ENCODE data around the gene NCBP3. TPM values are rescaled to one million over a fixed set of nuclear protein-coding genes. Genes with fewer than 3 reads are reported as not detected.
A peak's percentile ranks its signal among the peaks of the same experiment; 100 is the strongest.

NCBP3 gene
- total and polyA plus RNA-seq, 4 donors = 4.6 to 17.1 (median 8.3) TPM

- H3K9me3 ChIP-seq (ENCODE audit: control insufficient read depth in 4 of 4, low read length in 3 of 4) = no peaks in the 10 kb centered on the region
- H3K36me3 ChIP-seq (ENCODE audit: control insufficient read depth in 4 of 4, insufficient read depth in 3 of 4, low read depth in 1 of 4, low read length in 3 of 4) = no peaks in the 10 kb centered on the region
- H3K4me3 ChIP-seq (ENCODE audit: low read depth in 1 of 3, low read length in 3 of 3) = no peak overlapping the region
- H3K27me3 ChIP-seq (ENCODE audit: control insufficient read depth in 4 of 4, insufficient read depth in 4 of 4, low read length in 3 of 4) = peaks cover 0 to 2% (median 0%) of the 10 kb centered on the region in 4 donors
- H3K27ac ChIP-seq (ENCODE audit: low read depth in 1 of 2, low read length in 2 of 2) = no peak overlapping the region
- DNase-seq (ENCODE audit: low spot score) = no peak
- no peak overlapping the region for H3K9ac ChIP-seq (ENCODE audit: low read depth in 1 of 2, low read length in 2 of 2)
- no peak for TF ChIP-seq YY1 (IDR thresholded peaks at IDR 0.05)
- TF ChIP-seq REST (IDR thresholded peaks at IDR 0.05) = no peak
- TF ChIP-seq EGR1 (IDR thresholded peaks at IDR 0.05; ENCODE audit: low read depth in 2 of 2) = no peak
- no peak for TF ChIP-seq FOXA1 (IDR thresholded peaks at IDR 0.05)
- TF ChIP-seq TAF1 (conservative IDR thresholded peaks at IDR 0.05) = no peak
- TF ChIP-seq CTCF (IDR thresholded peaks at IDR 0.05; ENCODE audit: low read depth, low read length, missing input control) = no peak
- TF ChIP-seq HNF4A (conservative IDR thresholded peaks at IDR 0.05) = no peak
- TF ChIP-seq, protein P1, sequence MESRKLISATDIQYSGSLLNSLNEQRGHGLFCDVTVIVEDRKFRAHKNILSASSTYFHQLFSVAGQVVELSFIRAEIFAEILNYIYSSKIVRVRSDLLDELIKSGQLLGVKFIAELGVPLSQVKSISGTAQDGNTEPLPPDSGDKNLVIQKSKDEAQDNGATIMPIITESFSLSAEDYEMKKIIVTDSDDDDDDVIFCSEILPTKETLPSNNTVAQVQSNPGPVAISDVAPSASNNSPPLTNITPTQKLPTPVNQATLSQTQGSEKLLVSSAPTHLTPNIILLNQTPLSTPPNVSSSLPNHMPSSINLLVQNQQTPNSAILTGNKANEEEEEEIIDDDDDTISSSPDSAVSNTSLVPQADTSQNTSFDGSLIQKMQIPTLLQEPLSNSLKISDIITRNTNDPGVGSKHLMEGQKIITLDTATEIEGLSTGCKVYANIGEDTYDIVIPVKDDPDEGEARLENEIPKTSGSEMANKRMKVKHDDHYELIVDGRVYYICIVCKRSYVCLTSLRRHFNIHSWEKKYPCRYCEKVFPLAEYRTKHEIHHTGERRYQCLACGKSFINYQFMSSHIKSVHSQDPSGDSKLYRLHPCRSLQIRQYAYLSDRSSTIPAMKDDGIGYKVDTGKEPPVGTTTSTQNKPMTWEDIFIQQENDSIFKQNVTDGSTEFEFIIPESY (IDR thresholded peaks at IDR 0.05) = no peak
- TF ChIP-seq RXRA (IDR thresholded peaks at IDR 0.05) = no peak
- H3K4me1 ChIP-seq (ENCODE audit: control insufficient read depth in 4 of 4, insufficient read depth in 4 of 4, low read length in 3 of 4) = peaks cover 0 to 23% (median 9%) of the 10 kb centered on the region in 4 donors
- 61% methylated on average over 9 of the region's 9 CpGs for WGBS
These were observed 41.8 kb upstream of the NCBP3 start for GRCh38 chr17:3887804-3888203.

DNA sequence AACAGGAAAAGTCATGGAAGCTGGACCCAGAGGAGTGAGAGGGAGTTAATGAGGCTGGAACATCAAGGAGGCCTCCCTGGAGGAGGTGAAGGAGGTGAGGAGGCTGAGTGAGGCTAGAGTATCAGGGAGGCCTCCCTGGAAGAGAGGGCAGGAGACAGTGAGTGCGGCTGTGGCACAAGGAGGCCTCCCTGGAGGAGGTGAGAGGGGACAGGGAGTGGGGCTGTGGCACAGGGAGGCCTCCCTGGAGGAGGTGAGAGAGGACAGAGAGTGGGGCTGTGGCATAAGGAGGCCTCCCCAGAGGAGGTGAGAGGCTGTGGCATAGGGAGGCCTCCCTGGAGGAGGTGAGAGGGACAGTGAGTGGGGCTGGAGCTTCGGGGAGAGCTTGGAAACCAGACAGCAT, 41.3 kb upstream of the NCBP3 start:
- no peaks in the 10 kb centered on the region for H3K9me3 ChIP-seq (ENCODE audit: control insufficient read depth in 4 of 4, low read length in 3 of 4)
- no peak for DNase-seq (ENCODE audit: low spot score)
- no peak for TF ChIP-seq RAD21 (IDR thresholded peaks at IDR 0.05)
- no peak for TF ChIP-seq MAX (IDR thresholded peaks at IDR 0.05)
- TF ChIP-seq NR2F2 (IDR thresholded peaks at IDR 0.05) = no peak
- no peak for TF ChIP-seq GABPA (IDR thresholded peaks at IDR 0.05 in 1 of 2, conservative IDR thresholded peaks at IDR 0.05 in 1 of 2)
- TF ChIP-seq EGR1 (IDR thresholded peaks at IDR 0.05; ENCODE audit: low read depth in 2 of 2) = no peak
- no peak for TF ChIP-seq JUND (IDR thresholded peaks at IDR 0.05)
- WGBS = 65% methylated on average over 2 of the region's 2 CpGs
- peaks cover 0 to 20% (median 8%) of the 10 kb centered on the region in 4 donors for H3K4me1 ChIP-seq (ENCODE audit: control insufficient read depth in 4 of 4, insufficient read depth in 4 of 4, low read length in 3 of 4)
- no peak overlapping the region for H3K9ac ChIP-seq (ENCODE audit: low read depth in 1 of 2, low read length in 2 of 2)
- peak overlapping the region; percentile 53 to 55 for H3K27ac ChIP-seq (ENCODE audit: low read depth in 1 of 2, low read length in 2 of 2)
- H3K4me3 ChIP-seq (ENCODE audit: low read depth in 1 of 3, low read length in 3 of 3) = no peak overlapping the region
- H3K36me3 ChIP-seq (ENCODE audit: control insufficient read depth in 4 of 4, insufficient read depth in 3 of 4, low read depth in 1 of 4, low read length in 3 of 4) = no peaks in the 10 kb centered on the region
- H3K27me3 ChIP-seq (ENCODE audit: control insufficient read depth in 4 of 4, insufficient read depth in 4 of 4, low read length in 3 of 4) = peaks cover 0 to 2% (median 0%) of the 10 kb centered on the region in 4 donors
